Natural killer cell (primary cell): ENCODE data around the gene BCL2L2. TPM values are rescaled to one million over a fixed set of nuclear protein-coding genes. Genes with fewer than 3 reads are reported as not detected.

ENCODE experiments used
- ATAC-seq, 3 donors: fragments of 150-1000 bp in 2 of 3; fragments of 200-7000 bp in 1 of 3; cut with Tn5 transposase; 1 replicate in 1 of 3; 2 replicates in 2 of 3; pipeline ENCODE4 v1.10.0; 2021; ENCODE audit warnings: mild to moderate bottlenecking in 2 of 3, moderate library complexity in 2 of 3
- DNase-seq, 2 donors: peaks; one replicate each; pipeline versions ENCODE4 v3.0.0 to v3.0.0-alpha.2; 2013 to 2021; ENCODE audit warnings: mixed read lengths in 1 of 2
- H3K27ac ChIP-seq: one replicate; pipeline ENCODE4 v1.5.1; 2013; ENCODE audit warnings: mild to moderate bottlenecking, low read length
- H3K27me3 ChIP-seq: one replicate; pipeline ENCODE4 v1.6.1; 2013; ENCODE audit warnings: low read length; ENCODE audit not compliant: control insufficient read depth, insufficient read depth
- H3K36me3 ChIP-seq: one replicate; pipeline ENCODE4 v1.6.1; 2013; ENCODE audit warnings: low read length; ENCODE audit not compliant: control insufficient read depth, insufficient read depth
- H3K4me1 ChIP-seq: one replicate; pipeline ENCODE4 v1.6.1; 2013; ENCODE audit warnings: low read length; ENCODE audit not compliant: control insufficient read depth, insufficient read depth
- H3K4me3 ChIP-seq: one replicate; pipeline ENCODE4 v1.5.1; 2013; ENCODE audit warnings: low read length
- H3K9me3 ChIP-seq: one replicate; pipeline ENCODE4 v1.6.1; 2013; ENCODE audit warnings: low read length; ENCODE audit not compliant: control insufficient read depth, insufficient read depth
- H3K27ac Mint-ChIP-seq, 2 donors: one replicate each; pipeline ENCODE4 v1.8.0; 2022; ENCODE audit warnings: mild to moderate bottlenecking in 2 of 2, mixed read lengths in 2 of 2, moderate library complexity in 1 of 2
- H3K27me3 Mint-ChIP-seq, 2 donors: one replicate each; pipeline ENCODE4 v1.8.0; 2022; ENCODE audit warnings: low read depth in 2 of 2, mixed read lengths in 2 of 2
- H3K36me3 Mint-ChIP-seq: one replicate; pipeline ENCODE4 v1.8.0; 2022; ENCODE audit warnings: mixed read lengths
- H3K4me1 Mint-ChIP-seq, 2 donors: one replicate each; pipeline ENCODE4 v1.8.0; 2022; ENCODE audit warnings: mixed read lengths in 2 of 2
- H3K4me3 Mint-ChIP-seq: one replicate; pipeline ENCODE4 v1.8.0; 2022; ENCODE audit warnings: mild to moderate bottlenecking, moderate library complexity, mixed read lengths
- H3K9me3 Mint-ChIP-seq, 2 donors: one replicate each; pipeline ENCODE4 v1.8.0; 2022; ENCODE audit warnings: mixed read lengths in 2 of 2
- WGBS: methylation state at CpG from one replicate; pipeline ENCODE4 v1.1.7; 2013; ENCODE audit warnings: missing lambda C conversion rate; ENCODE audit not compliant: insufficient coverage; 5-methylcytosine and 5-hydroxymethylcytosine counted together
- intact Hi-C: fragments of 100-400 bp; cut with micrococcal nuclease; formaldehyde crosslinking; loops from one replicate; pipeline ENCODE4 v1.14.2; 2022
- total RNA-seq, 4 donors: library from RNA; stranded (reverse); fragments of 120-200 nt in 1 of 4; gene quantifications; one replicate each; pipeline versions ENCODE4 v1.2.3 to v1.2.4, GENCODE V29; 2013 to 2022
- TF ChIP-seq, protein P1 (sequence below): fragments of 200-600 bp; IDR thresholded peaks from one replicate; pipeline ENCODE4 v1.8.0; 2022; ENCODE audit warnings: antibody characterized with exemption

Gene BCL2L2
- total RNA-seq, 3 donors from 2014 or later (not counting 1 experiment from before 2014, with no cell fraction given), result 13.8 to 25.3 (median 14.4) TPM

GRCh38 chr14:23339506-23340268 lies 33.1 kb downstream of the BCL2L2 start:
- WGBS, result 75% methylated on average over 1 of the region's 1 CpG
- H3K27me3 ChIP-seq, result no peaks in the 10 kb centered on the region
- H3K4me1 ChIP-seq, result no peaks in the 10 kb centered on the region
- Mint-ChIP-seq H3K4me1 (no peaks in the 10 kb centered on the region), H3K27ac (no peak overlapping the region), H3K36me3 (no peaks in the 10 kb centered on the region), H3K27me3 (peaks cover 18 to 44% of the 10 kb centered on the region in 2 donors), H3K9me3 (no peaks in the 10 kb centered on the region), H3K4me3 (no peak overlapping the region)
- no peaks in the 10 kb centered on the region for H3K9me3 ChIP-seq
- H3K36me3 ChIP-seq, result no peaks in the 10 kb centered on the region
- no peak overlapping the region for H3K4me3 ChIP-seq
- ATAC-seq, result no peak
- TF ChIP-seq, protein P1, sequence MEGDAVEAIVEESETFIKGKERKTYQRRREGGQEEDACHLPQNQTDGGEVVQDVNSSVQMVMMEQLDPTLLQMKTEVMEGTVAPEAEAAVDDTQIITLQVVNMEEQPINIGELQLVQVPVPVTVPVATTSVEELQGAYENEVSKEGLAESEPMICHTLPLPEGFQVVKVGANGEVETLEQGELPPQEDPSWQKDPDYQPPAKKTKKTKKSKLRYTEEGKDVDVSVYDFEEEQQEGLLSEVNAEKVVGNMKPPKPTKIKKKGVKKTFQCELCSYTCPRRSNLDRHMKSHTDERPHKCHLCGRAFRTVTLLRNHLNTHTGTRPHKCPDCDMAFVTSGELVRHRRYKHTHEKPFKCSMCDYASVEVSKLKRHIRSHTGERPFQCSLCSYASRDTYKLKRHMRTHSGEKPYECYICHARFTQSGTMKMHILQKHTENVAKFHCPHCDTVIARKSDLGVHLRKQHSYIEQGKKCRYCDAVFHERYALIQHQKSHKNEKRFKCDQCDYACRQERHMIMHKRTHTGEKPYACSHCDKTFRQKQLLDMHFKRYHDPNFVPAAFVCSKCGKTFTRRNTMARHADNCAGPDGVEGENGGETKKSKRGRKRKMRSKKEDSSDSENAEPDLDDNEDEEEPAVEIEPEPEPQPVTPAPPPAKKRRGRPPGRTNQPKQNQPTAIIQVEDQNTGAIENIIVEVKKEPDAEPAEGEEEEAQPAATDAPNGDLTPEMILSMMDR, result no peak
- no peak overlapping the region for H3K27ac ChIP-seq
- intact Hi-C loops, result no loop called here
- DNase-seq, result no peak

DNA sequence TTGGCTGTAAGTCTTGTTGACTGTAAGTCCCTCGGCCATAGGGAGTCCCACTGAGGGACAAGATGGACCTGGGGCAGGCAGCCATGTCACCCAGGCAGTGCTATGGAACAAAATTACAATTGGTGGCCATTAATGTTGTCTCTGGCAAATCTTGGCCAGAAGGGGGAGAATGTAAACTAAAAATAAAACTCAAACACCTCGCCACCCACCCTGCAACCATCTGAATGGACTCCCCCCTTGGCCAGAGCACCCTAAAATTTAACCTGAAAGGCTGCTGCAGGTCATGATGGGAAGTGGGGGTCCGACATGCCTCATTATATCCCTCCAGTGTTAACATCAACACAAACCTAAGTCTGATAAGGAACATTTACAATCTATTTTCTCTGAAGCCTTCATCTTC lies 37.8 kb downstream of the BCL2L2 start:
- DNase-seq, result no peak
- Mint-ChIP-seq H3K4me1 (no peaks in the 10 kb centered on the region), H3K27me3 (peaks cover 18% of the 10 kb centered on the region in 2 donors), H3K4me3 (no peak overlapping the region), H3K27ac (no peak overlapping the region), H3K9me3 (no peaks in the 10 kb centered on the region), H3K36me3 (no peaks in the 10 kb centered on the region)
- H3K27ac ChIP-seq, result no peak overlapping the region
- H3K4me3 ChIP-seq, result no peak overlapping the region
- no peak for ATAC-seq
- no peaks in the 10 kb centered on the region for H3K27me3 ChIP-seq
- no peaks in the 10 kb centered on the region for H3K36me3 ChIP-seq
- TF ChIP-seq, protein P1, result no peak
- H3K9me3 ChIP-seq, result no peaks in the 10 kb centered on the region
- 86% methylated on average over 2 of the region's 3 CpGs for WGBS
- H3K4me1 ChIP-seq, result no peaks in the 10 kb centered on the region
- intact Hi-C loops, result no loop called here

DNA sequence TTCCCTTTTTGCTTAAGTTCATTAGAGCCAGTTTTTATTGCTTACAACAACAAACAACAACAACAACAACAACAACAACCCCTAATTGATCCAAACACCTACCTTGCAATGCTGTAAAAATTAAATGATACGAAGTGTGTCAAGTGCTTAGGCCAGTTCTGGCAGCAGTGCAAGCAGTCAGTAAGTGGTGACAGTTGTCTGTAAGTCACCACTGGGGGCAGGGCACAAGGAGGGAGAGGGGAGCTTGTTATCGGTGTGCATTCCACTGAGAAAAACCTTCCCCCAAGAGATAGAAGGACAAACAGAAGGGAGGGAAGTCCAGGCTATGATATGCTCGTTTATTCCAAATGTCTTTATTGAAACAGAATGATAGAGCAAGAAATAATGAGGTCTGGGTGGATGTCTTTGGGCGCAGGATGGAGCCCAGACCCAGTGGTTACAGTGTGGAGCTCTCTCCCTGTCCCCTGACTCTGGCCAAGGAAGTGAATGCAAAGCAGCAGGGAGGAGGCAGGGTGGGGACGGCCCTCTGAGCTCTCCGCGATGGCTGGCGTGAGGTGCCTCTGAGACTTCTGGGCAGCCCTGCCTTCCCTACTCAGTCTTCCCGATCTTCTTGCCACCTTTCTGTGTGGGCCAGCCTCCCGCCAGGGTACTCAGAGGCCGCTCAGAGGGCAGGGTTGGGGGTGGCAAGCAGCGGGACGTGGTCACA lies 39.5 kb downstream of the BCL2L2 start:
- H3K9me3 Mint-ChIP-seq, result no peaks in the 10 kb centered on the region
- ATAC-seq (no peak), DNase-seq (no peak)
- H3K4me3 Mint-ChIP-seq, result no peak overlapping the region
- Histone ChIP-seq H3K9me3 (no peaks in the 10 kb centered on the region), H3K4me1 (no peaks in the 10 kb centered on the region), H3K4me3 (no peak overlapping the region), H3K36me3 (no peaks in the 10 kb centered on the region), H3K27ac (no peak overlapping the region), H3K27me3 (peaks cover 6% of the 10 kb centered on the region)
- H3K27ac Mint-ChIP-seq, result no peak overlapping the region
- WGBS, result 84% methylated on average over 12 of the region's 13 CpGs
- intact Hi-C loops, result no loop called here
- no peaks in the 10 kb centered on the region for H3K36me3 Mint-ChIP-seq
- peaks cover 0 to 2% of the 10 kb centered on the region in 2 donors for H3K4me1 Mint-ChIP-seq
- TF ChIP-seq, protein P1, result no peak
- peaks cover 28 to 33% of the 10 kb centered on the region in 2 donors for H3K27me3 Mint-ChIP-seq
